ENCODE data around the gene PPP5C.
"Not testable (repeated sequence)": the region's sequence is repeated elsewhere in the genome, so short reads cannot be mapped to it uniquely, and the experiment has no call there.

The PPP5C gene

GRCh38 chr19:46367426-46367825 lies 20.5 kb downstream of the PPP5C start:
- DNase-seq: no peak

GRCh38 chr19:46368116-46368515 lies 21.2 kb downstream of the PPP5C start:
- DNase-seq: no peak

DNA sequence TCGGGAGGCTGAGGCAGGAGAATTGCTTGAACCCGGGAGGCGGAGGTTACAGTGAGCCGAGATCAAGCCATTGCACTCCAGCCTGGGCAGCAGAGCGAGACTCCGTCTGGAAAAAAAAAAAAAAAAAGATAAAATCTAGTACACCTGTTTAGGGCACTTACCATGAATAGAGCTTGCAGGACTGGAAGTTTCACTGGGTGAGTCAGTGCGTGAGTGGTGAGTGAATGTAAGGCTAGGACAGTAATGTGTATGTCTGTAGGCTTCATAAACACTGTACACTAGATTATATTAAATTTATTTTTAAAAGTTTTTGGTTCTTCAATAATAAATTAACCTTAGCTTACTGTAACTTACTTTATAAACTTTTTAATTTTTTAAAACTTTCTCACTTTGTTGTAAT lies 22.9 kb downstream of the PPP5C start:
- DNase-seq: no peak

- DNase-seq: no peak
Observed at GRCh38 chr19:46371371-46371901, 24.5 kb downstream of the PPP5C start.

DNA sequence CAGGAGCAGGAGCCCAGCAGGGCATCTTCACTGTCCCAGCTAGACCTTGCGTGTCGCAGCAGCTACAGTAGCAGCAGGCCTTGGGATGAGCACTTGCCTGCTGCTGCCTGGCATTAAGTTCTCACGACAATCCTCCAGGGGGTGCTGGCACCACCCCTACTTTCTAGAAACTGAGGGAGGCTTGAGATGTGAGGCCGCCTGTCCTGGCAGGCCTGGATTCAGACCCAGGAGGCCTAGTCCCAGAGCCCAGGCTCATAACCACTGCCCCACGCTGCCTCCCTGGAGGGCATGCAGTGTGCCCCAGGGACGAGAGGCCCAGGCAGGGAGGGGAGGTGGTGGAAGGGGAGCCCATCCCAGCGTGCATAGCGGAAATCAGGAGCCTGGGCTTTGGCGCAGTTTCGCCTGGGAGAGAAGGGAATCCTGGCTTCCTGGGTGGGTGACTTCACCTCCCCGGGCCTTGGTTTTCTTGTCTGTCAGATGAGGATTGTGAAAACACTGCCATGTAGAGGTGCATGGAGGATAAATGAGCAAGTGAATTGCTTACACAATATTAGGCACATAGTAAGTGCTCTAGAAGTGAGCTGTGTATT lies 26.1 kb downstream of the PPP5C start:
- peak; percentile 84 for DNase-seq

- DNase-seq: peak; percentile 95
Observed at GRCh38 chr19:46373491-46374359, 26.8 kb downstream of the PPP5C start.

- DNase-seq: no peak
Observed at GRCh38 chr19:46374536-46375475, 27.9 kb downstream of the PPP5C start.

DNA sequence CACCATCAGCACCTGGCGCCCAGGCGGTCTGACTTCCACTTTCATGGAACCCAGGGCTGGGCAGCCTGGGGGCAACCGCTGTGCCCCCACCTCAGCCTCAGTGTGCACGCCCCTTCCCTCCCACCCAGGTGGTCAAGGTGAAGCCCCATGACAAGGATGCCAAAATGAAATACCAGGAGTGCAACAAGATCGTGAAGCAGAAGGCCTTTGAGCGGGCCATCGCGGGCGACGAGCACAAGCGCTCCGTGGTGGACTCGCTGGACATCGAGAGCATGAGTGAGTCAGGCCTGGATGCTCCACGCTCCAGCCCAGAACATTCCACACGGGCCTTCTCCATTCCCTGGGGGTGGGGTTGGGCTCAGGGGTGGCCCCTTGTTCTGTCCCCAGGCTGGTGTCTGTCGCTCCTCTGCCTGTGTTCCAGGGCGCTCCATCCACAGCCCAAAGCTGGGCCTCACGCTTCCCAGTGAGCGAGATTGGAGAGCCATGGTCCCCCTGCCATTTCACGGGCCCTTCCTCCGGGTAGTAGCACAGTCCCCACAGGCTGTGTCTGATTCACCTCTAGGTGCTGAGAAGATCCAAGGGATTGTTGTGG lies 28.7 kb downstream of the PPP5C start:
- not testable (repeated sequence) for DNase-seq

DNA sequence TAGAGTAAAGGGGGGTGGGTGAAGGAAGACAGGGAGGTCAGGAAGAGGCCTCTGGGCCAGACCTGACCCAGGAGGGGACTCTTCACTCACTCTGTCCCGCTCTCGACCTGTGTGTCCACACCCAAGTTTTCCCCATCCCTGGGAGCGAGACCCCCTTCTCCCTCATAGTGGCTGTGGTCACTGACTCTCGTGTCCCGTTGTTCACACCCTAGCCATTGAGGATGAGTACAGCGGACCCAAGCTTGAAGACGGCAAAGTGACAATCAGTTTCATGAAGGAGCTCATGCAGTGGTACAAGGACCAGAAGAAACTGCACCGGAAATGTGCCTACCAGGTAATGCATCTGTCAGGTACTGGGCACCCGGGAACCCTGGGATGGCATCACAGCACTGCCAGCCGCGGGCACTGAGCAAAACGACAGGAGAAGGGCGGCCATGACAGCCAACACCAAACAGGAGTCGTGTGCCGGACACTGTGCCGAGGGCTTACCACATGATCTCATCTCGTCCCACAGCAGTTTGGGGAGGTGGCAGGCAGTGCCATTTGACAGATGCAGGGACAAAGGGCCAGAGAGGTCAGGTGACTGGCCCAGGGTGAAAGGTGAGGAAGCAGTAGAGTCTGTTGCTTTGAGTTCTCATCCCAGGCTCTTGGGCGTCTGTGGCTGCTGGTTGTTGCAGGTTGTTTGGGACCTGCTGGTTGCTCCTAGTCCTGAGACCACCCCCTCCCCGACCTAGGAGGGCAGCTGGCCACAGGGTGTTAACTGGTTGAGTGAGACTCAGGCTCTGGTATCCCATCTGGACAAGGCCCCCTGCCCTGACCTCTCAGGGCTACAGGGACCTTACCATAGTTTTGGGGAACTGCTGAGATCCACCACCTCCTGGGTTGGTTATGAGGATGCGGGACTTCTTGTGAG lies 29.6 kb downstream of the PPP5C start:
- DNase-seq: no peak

GRCh38 chr19:46378268-46378667 lies 31.4 kb downstream of the PPP5C start:
- DNase-seq: no peak

DNA sequence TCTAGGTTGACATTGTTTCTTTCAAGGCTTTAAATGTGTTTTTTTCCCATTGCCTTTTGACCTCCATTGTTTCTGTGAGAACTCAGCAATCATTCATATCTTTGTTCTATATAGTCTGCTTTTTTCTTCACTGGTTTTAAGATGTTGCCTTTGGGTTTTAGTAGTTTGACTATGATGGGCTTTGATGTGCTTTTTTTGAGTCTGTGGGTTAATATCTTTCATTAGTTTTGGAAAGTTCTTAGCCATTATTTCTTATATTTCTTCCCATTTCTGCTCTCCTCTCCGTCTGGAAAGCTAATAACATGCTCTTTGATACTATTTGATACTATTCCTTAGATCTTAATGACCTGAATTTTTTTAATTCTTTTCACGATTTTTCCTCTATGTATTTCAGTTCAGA lies 33.8 kb downstream of the PPP5C start:
- DNase-seq: no peak

- DNase-seq: no peak
Observed at GRCh38 chr19:46381346-46381745, 34.5 kb downstream of the PPP5C start.

GRCh38 chr19:46381756-46382345 lies 35.0 kb downstream of the PPP5C start:
- DNase-seq: no peak

DNA sequence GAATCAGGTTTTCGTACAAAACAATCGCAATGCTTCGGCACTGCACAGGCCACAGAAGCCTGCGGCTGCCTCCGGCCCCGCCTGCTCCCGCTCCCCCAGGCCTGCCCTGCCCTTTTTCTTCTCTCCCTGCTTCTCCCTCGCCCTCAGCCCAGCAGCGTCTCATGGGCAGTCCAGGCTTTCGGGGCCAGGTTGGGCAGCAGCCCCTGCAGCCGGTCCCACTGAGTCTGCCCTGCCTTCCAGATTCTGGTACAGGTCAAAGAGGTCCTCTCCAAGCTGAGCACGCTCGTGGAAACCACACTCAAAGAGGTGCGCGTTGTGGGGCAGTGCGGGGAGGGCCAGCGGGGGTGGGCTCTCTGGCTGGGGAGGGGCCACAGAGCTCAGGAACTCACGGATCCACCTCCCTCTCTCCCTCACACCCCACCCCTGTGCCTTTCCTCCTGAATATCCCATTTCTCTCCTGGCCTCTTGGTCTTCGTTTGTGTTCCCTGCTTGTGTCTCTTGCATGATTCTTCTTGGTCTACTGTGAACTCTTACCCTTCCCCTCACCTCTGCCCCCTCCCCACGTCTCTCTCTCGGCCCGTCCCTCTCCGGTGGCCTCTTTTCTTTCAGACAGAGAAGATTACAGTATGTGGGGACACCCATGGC lies 36.4 kb downstream of the PPP5C start:
- DNase-seq: no peak

- DNase-seq: no peak
Observed at GRCh38 chr19:46383846-46384245, 37.0 kb downstream of the PPP5C start.

DNA sequence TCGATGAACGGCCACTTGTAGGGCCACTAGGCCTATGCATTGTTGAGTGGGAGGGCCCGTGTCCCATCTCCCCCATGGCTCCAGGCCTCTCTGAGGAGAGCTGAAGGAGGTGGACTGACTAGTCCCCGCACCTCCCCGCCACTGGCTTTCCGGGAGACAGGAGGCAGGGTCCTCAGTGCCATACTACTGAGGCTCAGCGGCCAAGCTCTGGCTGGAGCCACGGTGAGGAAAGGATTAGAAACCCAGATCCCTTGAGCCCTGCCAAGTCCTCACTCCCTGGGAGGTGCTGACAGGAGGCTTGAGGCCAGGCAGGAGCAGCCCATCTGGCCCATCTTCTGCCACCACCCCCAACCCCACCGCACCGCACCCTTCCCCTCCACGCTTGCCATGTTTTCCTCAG lies 37.5 kb downstream of the PPP5C start:
- DNase-seq: no peak

DNA sequence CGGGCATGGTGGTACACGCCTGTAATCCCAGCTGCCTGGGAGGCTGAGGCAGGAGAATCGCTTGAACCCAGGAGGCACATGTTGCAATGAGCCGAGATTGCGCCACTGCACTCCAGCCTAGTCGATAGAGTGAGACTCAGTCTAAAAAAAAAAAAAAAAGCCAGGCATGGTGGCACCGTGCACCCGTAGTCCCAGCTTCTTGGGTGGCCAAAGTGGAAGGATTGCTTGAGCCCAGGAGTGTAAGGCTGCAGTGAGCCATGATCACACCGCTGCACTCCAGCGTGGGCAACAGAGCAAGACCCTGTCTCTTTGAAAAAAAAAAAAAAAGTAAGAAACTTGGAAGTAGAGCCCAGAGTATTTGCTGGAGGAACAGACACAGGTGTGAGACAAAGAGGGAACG lies 38.7 kb downstream of the PPP5C start:
- no peak for DNase-seq

DNA sequence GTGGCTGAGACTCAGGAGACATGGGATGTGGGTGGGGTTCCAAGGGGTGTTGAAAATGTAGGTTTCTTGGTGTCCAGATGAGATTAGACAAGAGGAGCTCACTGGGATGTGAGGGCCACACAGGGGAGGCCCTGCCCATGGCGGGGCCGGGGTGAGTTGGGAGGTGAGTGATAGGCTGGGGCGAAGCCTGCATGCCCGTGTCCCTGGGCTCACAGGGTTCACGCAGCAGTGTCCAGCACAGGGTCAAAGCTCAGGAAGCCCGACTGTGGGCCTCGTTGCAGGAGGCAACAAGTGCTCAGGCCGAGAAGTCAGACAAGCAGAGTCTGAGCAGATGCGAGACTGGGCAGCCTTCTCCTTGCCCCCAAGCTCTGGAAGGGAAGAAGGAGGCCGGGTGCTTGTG lies 39.3 kb downstream of the PPP5C start:
- DNase-seq: no peak

- DNase-seq: no peak
Observed at GRCh38 chr19:46386996-46387712, 40.3 kb downstream of the PPP5C start.

DNA sequence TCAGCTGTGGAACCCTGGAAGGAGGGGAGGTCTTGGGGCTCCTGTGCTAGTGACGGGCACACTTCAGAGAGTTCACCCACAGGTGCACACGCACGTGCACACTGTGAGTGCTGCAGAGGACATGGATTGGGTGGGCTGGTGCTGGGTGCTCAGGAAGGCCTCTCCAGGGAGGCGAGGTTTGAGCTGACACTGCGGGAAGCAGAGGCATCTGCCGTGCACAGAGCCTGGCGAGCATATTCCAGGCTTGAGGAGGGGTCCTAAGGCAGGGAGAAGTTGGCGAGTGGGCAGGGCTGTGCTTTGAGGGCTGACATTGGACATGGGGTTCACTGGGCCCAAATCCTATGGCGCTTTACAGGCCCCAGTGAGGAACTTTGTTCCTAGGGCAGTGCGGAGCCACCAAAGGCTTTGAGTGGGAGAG lies 40.8 kb downstream of the PPP5C start:
- no peak for DNase-seq

Data from NCI-H226 (cell line).